OCI-LY1 (cell line): ENCODE results near the gene LRRN4.

Experiments used
- CTCF ChIP-seq: fragments of 200-600 bp; sonication (generic), shearing (Covaris generic); IDR thresholded peaks from 2 replicates; pipeline ENCODE4 v1.5.1; 2017; ENCODE audit warnings: mild to moderate bottlenecking, antibody characterized with exemption, low read length, moderate library complexity, mixed read lengths
- EZH2 ChIP-seq: fragments of 200-600 bp; sonication (generic), shearing (Covaris generic); IDR thresholded peaks from 2 replicates; pipeline ENCODE4 v1.8.0; 2017; ENCODE audit warnings: borderline replicate concordance, mixed run types, mild to moderate bottlenecking, antibody characterized with exemption, low read length, moderate library complexity, mixed read lengths

DNA sequence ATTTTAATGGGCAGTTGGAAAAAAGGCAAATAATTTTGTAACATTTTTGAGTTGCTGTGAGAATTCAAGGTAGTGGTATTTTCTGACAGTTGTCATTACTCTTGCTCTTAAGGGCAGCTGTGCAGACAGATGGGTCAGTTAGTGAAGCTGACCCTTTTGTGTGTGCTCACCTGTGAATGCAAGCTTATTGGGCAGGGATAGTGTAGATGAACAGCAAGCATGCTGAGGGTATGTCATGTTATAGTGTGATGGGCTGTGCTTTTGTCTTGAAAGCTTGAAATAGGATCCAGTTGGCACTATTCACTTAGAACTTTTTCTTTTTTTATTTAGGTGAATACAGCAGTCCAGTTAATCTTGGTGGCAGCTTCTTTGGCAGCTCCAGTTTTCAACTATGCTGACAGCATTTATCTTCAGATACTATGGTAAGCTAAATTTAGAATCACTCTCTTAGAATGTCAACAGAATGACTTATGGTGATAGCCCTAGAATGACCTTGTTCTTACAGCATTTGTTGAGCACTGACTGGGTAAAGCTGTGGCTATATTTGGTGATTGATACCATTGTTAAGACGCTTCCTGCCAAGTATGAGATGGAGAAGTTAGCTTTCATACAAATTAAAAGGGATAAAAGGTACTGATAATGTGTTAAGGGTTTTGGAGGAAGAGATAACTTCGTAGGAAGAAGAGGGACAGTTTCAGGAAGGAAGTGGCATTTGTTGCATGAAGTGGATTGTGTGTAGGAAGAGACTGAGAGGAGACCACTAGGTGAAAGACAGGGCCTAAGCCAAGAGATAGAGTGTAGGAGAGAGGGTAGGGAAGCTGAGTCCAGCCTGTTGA is 19.5 kb downstream of the LRRN4 start:
- TF ChIP-seq EZH2 (no peak), CTCF (no peak)
